SW 1271 (cell line): ENCODE data around the gene JCHAIN.

ENCODE experiments used
- DNase-seq, 2 experiments: peaks; one replicate each; lab custom pipeline; 2025; lab: John Stamatoyannopoulos, UW

JCHAIN gene

DNA sequence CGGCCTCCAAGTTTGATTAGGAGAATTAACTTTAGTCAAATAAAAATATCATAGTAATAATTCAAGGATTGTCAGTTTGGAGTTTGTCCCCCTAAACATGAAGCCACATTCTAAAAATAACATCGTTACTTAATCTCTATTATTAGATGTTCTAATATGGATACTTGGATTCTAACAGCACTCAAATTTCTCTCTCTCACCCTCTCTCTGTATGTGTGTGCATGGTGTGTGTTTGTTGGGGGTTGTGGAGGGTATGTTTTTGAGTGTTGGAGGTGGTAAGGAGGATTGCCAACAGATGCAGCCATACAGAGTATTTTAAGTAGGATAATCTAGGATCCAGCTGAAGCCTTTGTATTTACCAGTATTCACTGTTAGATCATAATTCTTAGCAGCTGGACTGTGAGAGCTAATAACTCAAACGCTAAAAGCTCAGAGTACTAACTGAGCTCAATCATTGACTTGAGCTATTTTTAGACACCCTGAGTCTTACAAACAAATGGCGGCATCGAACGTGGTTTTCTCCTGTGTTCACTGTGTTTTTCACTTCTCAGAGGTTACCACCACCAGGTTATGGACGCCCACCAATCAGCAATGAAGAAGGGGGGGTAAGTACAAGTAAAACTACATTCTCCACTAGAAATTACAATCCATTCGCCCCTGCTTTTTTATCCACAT, 28.9 kb downstream of the JCHAIN start:
- DNase-seq: no peak

DNA sequence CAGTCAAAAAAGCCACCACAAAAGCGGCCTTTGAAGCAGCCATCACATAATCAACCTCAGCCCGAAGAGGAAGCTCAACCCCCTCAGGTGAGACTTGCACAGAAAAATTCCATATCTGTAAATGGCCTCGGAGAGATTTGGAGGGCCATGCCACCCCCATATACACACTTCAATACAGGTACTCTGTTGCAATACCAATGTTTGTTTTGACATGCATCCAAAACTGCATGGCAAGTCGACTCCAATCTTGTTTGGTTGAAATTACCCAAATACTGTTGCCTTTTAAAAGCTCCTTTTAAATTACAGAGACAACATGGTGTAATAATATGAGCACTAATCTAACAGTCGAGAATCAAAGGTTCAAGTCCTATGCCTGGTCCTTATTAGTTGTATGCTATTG, 31.8 kb downstream of the JCHAIN start:
- DNase-seq: no peak

DNA sequence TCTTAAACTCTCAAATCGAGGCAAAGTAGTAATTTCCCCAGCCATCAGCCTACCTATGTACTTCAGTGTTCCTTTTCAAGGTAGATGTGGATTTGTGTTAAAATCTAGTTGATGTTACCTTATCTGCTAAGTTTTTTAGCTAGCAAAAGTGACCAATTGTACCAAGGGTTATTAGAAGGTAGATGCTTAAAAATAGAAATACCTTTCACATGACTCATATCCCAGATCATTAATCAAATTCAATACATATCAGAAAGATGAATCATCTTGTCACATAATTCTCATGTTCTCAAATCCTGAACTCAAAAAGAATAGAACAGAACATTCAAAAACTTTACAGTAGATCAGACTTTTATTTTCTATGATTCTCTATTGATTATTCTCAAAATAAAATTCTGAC, 34.3 kb downstream of the JCHAIN start:
- peak; percentile 3 to 62 for DNase-seq

DNA sequence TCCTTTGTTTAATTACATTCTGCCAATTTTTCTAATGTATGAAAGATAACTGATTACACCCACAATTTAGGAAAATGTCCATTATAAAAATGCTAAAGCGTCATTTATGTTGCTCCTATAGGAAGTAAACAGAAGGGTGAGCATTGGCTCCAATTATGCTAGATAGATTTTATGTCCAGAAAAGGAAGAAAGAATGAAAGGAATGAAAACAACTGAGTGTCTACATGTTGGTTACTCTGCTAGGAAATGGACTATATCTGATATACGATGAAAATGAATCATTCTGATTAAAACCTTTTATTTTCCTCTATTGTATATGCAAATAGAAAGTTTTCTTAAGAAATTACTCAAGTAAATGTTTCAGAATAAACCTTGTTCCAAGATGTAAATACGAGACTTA, 36.1 kb downstream of the JCHAIN start:
- no peak for DNase-seq

DNA sequence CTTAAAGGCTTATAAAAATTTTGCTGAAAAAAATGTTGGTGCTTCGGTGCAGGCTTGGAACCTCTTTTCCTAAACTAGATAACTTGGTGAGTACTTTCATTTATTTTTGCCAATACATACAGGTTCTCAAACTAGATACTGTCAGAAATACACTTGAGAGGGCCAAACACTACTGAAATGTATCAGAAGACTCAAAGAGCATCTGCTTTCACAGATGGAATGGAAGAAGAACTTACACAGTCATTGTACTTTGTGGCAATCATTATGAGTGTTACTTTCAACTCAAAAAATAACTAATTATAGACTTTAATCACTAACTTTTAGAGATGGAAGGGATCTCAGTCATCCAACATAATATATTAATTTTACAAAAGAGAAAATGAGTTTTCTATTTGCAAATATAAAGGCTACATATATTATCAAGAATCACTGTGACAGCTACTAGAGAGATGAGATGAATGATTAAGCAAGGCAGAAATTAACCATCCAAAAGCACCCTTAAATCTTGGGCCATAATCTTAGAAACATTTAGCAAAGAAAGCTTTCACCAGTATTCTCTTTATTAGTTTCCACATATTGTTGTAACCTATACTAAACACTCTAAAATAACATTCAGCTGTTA, 36.7 kb downstream of the JCHAIN start:
- DNase-seq: no peak

DNA sequence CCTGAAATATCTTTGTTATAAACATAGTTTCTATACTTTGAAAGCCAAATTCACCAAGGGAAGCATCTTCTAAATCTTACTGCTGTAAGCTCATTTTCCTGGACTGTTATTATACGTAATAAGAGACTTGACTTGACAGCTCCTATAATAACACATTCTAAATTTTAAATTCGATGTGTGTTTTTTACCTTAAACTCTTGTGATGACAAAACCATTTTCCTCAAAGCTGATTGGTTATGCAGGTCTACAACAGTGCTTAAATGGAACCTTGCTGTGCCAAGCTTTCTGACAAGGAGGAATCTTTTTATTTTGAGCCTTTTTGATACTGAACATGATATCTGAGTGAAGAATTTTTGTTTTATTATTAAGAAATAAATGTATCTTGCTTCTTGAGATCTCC, 37.9 kb downstream of the JCHAIN start, which contains the start of gene ENAM:
ENAM (plus strand) TSS at position 301 of the 400 bp plus-strand sequence. CDS start 757 bp downstream, outside the sequence.
- DNase-seq: no peak

DNA sequence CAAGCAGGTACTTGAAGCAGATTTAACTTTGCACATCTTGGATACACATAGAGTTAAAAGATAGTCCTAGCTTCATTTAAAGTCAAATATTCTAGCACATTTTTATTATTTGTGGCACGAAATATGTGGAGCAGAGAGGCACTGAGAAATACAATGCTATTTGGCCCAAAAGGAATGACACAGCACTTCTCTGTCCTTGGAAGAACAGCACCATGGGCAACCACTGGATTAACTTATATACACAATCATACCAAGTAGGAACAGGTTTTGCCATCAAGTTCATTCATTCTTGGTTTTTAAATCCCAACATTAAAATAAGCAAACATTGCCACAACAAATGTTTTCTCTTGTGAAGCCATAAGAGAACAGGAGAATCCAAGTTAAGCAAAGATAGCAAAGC, 38.7 kb downstream of the JCHAIN start:
- no peak for DNase-seq

DNA sequence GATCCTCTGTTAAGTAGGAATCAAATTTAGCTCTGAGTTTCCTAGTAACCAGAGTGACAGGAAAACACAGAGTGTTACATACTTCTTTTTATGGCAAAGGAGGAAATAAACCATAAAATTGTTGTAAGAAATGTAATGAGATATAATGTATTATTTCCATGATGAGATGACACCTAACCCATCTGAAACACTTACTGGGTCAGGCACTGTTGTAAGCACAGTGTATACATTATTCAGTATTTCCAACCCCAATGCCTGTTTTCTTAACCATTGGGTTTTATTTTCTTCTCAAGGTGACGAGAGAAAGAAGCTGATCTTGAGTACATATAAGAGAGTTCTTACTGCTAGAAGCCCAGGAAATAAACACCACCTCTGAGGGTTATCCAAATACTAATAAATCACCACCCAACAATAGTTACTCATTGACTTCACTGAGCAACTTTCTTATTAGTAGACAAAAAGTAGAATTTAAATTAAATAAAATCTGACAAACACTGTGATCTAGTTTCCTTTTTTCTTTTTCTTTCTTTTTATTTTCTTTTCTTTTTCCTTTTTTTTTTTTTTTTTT, 42.0 kb downstream of the JCHAIN start:
- DNase-seq: no peak

DNA sequence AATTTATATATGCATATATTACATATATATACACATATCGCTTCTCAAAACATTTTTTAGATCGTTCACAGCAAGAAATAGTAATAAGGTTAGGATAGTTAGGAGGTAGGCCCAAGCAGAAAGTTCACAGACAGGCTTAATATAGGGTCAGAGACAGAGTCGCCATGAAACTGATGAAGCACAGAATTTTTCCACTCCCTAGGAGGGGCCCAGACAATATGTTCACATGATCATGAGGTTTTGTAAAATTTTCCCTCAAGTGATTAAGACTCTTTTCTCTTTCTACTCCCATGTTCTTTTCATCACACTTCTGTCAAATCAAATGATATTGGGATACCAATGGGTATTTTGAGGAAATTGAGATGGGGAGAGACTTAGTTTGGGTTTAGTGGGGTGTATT, 43.0 kb downstream of the JCHAIN start:
- no peak for DNase-seq

DNA sequence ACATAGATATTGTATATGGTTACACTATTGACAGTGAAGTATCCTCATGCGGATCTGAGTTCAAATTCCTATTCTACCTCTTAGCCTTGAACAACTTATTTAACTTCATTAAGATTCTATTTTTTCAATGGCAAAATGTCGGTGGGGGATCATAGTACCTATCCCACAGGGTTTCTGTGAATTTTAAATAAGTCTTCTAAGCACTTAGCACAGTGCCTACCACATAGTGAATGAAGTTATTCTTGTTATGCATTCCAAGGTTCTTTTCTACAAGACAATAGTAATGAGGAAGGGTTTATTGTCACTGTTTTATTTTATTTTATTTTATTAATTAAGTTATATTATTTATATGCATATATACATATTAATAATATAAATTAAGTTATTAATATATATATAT, 46.5 kb downstream of the JCHAIN start:
- no peak for DNase-seq

DNA sequence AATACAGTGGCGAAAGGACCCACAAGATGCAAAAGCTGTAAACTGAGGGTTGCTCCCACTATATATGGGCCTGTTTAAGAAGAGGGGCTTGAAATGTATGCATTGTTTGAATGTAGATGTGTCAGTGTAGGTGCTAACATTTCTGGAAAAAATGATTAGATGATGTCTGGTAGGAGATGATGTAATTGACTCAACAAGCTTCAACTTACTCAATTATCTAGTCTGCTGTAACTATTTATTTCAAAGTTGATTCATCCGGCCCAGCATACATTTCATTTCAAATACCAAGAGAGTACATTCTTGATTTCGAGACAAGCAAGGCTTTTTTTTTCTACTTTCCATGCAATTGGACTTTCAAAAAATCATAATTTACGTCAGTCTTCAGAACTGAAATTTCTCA, 47.0 kb downstream of the JCHAIN start:
- no peak for DNase-seq

DNA sequence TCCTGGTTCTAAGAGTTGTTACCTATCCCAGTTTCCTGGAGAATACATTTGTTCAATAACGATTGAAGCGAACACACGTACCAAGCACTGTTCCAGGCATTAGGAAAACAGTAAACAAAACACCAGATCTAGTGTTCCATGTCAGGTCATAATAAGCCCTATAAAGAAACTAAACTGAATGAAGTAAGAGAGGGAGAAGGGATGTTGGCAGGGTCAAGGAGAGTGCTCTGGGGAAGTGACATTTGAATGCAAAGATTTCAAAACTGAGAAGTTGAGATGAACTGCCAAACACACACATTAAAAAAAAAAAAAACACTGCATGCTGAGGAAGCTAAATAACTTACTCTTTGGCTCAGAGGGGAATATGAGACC, 52.1 kb downstream of the JCHAIN start:
- no peak for DNase-seq

DNA sequence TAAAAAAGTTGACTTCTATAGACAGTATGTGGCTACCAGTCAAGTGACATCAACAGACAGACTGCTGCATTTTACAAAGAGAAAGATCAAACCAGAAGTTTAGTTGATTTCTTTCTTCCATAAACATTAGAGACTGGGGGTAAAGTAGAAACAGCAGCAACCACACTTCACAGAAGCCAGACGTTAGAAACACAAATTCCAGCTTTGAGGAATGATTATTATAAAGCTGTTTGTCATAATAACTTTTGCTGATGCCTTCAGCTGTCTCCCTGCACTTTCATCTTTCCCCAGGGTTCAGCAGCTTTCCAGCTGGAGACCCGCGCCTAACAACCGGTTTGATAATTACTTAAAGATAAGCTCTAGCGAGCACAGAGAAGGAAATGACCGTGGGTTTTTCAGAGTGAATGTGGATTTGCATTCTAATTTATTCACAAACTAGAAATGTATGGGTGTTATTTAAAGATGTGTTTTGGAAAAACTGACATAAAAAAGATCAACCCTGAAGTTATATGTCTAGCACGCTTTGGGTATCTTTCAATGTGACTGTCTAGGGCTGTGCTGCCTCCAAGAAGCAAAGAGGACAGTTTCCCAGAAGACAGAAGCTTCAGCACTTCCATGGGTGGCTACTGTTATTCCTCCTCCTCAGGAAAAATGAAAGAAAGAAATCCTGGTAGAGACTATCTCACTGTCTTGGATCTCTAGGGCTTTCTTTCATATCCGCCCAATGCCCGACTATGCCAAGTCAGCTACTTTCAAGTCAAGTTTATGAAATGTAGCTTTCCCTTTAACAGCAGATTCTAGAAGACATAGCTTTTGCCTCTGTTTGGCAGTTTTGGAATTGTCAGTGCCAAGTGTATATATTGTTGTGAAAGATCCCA, 52.8 kb downstream of the JCHAIN start:
- DNase-seq: no peak

DNA sequence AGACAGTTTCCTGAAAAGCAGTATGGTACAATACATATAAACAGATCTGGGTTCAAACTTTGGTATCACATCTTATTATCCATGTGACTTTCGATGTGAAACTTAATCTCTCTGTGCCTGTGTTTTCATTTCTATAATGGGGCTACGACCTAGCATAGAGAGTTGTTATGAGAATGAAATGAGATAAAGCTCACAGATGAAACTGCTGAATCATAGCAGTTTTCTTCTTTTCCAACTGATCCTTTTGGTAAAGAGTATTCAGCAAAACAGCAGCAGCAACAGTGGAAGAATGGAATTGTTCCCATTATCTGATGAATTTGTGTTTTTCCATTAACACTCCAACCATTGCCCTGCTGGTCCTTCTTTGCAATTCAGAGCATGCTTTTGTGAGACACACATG, 58.0 kb downstream of the JCHAIN start:
- no peak for DNase-seq

DNA sequence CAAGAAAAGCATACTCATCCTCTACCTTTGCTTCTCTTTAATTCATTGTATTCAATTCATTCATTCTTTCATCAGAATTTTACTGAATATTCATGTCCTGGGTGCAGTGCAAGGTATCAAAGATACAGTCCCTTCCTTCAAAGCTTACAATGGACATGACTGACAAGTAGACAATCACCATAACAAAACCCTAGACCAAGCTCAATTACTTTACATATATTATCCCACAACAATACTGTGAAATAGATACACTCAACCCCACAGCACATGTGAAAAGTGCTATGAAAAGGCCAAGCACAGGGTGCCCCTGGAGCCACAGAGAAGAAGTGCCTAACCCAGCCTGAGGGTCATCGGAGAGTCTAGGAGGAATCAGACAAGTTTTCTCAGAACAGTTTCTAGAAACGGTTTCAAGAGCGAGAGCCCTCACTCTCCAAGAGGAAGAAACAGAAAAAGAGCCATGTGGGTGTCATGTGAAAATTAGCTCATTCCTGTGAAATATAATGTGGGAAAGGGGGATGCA, 58.9 kb downstream of the JCHAIN start:
- DNase-seq: no peak

DNA sequence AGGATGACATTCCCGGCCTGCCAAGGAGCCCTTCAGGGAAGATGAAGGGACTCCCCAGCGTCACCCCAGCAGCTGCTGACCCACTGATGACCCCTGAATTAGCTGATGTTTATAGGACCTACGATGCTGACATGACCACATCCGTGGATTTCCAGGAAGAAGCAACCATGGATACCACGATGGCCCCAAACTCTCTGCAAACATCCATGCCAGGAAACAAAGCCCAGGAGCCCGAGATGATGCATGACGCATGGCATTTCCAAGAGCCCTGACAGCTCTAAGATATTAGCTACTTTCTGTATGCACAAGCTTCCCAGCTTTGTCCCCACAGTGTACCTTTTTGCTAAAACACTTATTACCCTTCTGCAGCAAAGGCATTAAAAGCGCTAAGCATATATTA, 59.8 kb downstream of the JCHAIN start:
- no peak for DNase-seq
